AG09309 (cell line): Measurements from ENCODE around the gene SLC31A1.
"Not testable (repeated sequence)": the region's sequence is repeated elsewhere in the genome, so short reads cannot be mapped to it uniquely, and the experiment has no call there.

Experiments
- DNase-seq: peaks from one replicate; pipeline ENCODE4 v3.0.0-alpha.2; 2010; ENCODE audit warnings: low read depth
- H3K4me3 ChIP-seq: 2 replicates; pipeline ENCODE4 v1.5.1; 2011; ENCODE audit warnings: mild to moderate bottlenecking, low read depth, low read length, moderate library complexity; ENCODE audit not compliant: control insufficient read depth
- CTCF ChIP-seq: IDR thresholded peaks from 2 replicates; pipeline ENCODE4 v1.5.1; 2011; ENCODE audit warnings: mild to moderate bottlenecking, low read depth, low read length, inconsistent platforms; ENCODE audit not compliant: insufficient read depth, control insufficient read depth; ENCODE audit errors: missing control alignments

Gene SLC31A1

GRCh38 chr9:113289091-113289490 lies 67.7 kb downstream of the SLC31A1 start:
- no peak for DNase-seq
- no peak for TF ChIP-seq CTCF
- no peak overlapping the region for H3K4me3 ChIP-seq

- no peak for TF ChIP-seq CTCF
- no peak for DNase-seq
Measured at GRCh38 chr9:113290052-113290607, 68.8 kb downstream of the SLC31A1 start.

GRCh38 chr9:113293285-113293878 lies 72.0 kb downstream of the SLC31A1 start:
- H3K4me3 ChIP-seq = no peak overlapping the region
- no peak for TF ChIP-seq CTCF
- DNase-seq = peak; percentile 42

More at GRCh38 chr9:113290052-113290607, 68.8 kb downstream of the SLC31A1 start:
- no peak overlapping the region for H3K4me3 ChIP-seq

GRCh38 chr9:113296247-113296646 lies 74.9 kb downstream of the SLC31A1 start:
- DNase-seq, H3K4me3 ChIP-seq: not testable (repeated sequence)

- no peak for DNase-seq
- no peak overlapping the region for H3K4me3 ChIP-seq
- no peak for TF ChIP-seq CTCF
Measured at GRCh38 chr9:113296796-113297558, 75.6 kb downstream of the SLC31A1 start.

GRCh38 chr9:113298311-113298710 lies 77.0 kb downstream of the SLC31A1 start:
- DNase-seq = no peak
- H3K4me3 ChIP-seq = no peak overlapping the region
- no peak for TF ChIP-seq CTCF
